ENCODE results near the gene HIVEP3. TPM values are rescaled to one million over a fixed set of nuclear protein-coding genes. Genes with fewer than 3 reads are reported as not detected.
A peak's percentile ranks its signal among the peaks of the same experiment; 100 is the strongest.

The HIVEP3 gene
- total and polyA plus RNA-seq, 4 experiments from 2014 or later: 8.2 to 12.8 (median 10.8) TPM

DNA sequence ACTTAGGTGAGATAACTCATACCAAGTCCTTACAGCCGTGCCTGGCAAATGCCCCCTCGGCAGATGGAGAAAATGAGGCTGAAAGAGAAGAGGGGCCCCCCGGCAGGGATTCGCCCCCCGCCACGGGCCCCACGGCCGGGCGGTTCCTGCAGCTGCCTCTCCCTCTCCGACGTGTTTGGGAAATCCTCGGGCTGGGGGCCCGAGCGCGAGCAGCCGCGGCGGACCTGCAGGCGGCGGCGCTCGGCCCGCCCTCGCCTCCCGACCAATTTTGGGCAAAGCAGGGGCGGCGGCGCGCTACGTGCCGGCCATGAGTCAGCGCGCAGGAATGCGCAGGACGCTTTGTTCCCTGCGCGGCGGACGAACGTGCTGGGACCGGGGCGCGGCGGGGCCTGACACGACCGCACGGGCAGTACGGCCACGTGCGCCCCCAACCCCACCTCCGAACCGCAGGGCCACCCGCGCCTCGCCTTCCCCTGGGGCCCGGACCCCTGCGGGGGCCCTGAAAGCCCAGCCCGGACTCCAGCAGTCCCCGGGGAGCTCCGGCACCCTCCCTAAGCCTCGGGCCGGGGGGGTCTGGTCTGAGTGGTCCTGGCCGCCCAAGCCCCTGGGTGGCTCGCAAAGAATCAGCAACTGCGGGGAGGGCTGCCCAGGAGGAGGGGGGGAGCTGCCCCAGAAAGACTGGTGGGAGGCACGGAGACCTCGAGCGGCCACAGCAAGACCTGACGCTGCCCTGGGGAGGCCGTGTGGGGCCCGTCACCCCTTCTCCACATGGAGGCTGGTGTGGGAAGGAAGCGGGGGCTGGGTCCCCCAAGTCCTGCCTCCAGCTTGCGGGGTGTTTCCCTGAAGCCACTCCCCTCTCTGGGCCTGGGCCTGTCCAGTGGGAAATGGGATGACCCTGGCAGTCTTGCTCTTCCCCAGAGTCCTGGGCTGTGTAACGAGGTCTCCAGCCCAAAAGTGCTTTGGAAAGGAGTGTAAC is 422.4 kb downstream of the HIVEP3 start:
- no peak overlapping the region for H3K27ac ChIP-seq (ENCODE audit: low read depth, low read length)
- no peaks in the 10 kb centered on the region for H3K4me1 ChIP-seq (ENCODE audit: insufficient read depth, low read length)
- intact Hi-C loops (cut with micrococcal nuclease): no loop called here
- Mint-ChIP-seq H3K27me3 (peaks cover 13 to 16% of the 10 kb centered on the region in 2 donors), H3K4me1 (peaks cover 1 to 12% (median 4%) of the 10 kb centered on the region in 4 donors), H3K9me3 (peaks cover 0 to 2% (median 0%) of the 10 kb centered on the region in 8 donors), H3K4me3 (peak overlapping the region in 3 of 8 donors; percentile 17 to 59 (median 43)), H3K27ac (no peak overlapping the region), H3K36me3 (no peaks in the 10 kb centered on the region)
- peaks cover 3% of the 10 kb centered on the region for H3K27me3 ChIP-seq (ENCODE audit: insufficient read depth, low read length)
- no peaks in the 10 kb centered on the region for H3K36me3 ChIP-seq (ENCODE audit: insufficient read depth, low read length)
- POLR2A ChIA-PET (ENCODE audit: partially characterized antibody): no interaction called here
- H3K9me3 ChIP-seq (ENCODE audit: control insufficient read depth in 1 of 2, low read length in 2 of 2): no peaks in the 10 kb centered on the region
- H3K4me3 ChIP-seq (ENCODE audit: low read length in 2 of 2): no peak overlapping the region
- CTCF ChIA-PET (ENCODE audit: partially characterized antibody): no interaction called here
- no peak for DNase-seq

DNA sequence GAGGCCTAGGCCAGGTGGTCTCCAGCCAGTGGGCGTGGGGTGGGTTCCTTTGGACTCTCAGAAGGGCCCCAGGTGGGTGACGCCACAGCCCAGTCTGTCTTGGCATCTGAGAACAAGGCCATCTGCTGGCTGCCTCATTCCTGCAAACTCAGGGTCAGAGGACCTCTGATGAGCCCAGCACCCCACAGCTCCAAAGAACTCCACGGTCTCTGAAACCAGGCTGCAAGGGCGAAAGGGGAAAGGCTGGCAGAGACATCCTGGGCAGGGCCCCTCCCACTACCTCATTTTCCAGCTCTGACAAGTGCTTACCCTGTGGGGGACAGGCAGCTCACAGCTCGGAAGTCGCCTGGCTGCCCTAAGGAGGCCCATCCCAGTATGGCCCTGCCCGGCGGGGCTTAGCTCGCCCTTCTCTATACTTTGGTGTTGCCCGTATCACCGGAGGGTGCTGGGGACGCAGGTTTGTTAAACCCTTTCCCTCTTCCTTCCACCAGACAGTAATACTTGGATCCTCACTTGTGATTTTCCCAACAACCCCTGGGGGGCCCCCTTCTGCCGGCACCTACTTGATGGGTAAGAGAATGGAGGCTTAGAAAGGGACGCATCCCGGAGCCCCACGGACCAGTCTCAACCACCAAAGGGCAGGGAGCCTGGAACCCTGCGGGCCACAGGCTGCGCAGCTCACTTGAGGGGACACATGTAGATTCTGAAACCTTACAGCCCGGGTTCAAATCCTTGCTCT is 423.3 kb downstream of the HIVEP3 start:
- peaks cover 0 to 2% (median 0%) of the 10 kb centered on the region in 8 donors for H3K9me3 Mint-ChIP-seq
- peak overlapping the region in 4 of 8 donors; percentile 17 to 59 (median 44) for H3K4me3 Mint-ChIP-seq
- H3K4me1 ChIP-seq (ENCODE audit: insufficient read depth, low read length): no peaks in the 10 kb centered on the region
- no peaks in the 10 kb centered on the region for H3K36me3 Mint-ChIP-seq
- peaks cover 13 to 16% of the 10 kb centered on the region in 2 donors for H3K27me3 Mint-ChIP-seq
- POLR2A ChIA-PET (ENCODE audit: partially characterized antibody): no interaction called here
- H3K27ac ChIP-seq (ENCODE audit: low read depth, low read length): no peak overlapping the region
- CTCF ChIA-PET (ENCODE audit: partially characterized antibody): no interaction called here
- no peaks in the 10 kb centered on the region for H3K36me3 ChIP-seq (ENCODE audit: insufficient read depth, low read length)
- no peak for DNase-seq
- no peak overlapping the region for H3K27ac Mint-ChIP-seq
- intact Hi-C loops (cut with micrococcal nuclease): no loop called here
- no peaks in the 10 kb centered on the region for H3K9me3 ChIP-seq (ENCODE audit: control insufficient read depth in 1 of 2, low read length in 2 of 2)
- H3K27me3 ChIP-seq (ENCODE audit: insufficient read depth, low read length): peaks cover 3% of the 10 kb centered on the region
- H3K4me1 Mint-ChIP-seq: peaks cover 1 to 12% (median 4%) of the 10 kb centered on the region in 4 donors
- H3K4me3 ChIP-seq (ENCODE audit: low read length in 2 of 2): no peak overlapping the region

DNA sequence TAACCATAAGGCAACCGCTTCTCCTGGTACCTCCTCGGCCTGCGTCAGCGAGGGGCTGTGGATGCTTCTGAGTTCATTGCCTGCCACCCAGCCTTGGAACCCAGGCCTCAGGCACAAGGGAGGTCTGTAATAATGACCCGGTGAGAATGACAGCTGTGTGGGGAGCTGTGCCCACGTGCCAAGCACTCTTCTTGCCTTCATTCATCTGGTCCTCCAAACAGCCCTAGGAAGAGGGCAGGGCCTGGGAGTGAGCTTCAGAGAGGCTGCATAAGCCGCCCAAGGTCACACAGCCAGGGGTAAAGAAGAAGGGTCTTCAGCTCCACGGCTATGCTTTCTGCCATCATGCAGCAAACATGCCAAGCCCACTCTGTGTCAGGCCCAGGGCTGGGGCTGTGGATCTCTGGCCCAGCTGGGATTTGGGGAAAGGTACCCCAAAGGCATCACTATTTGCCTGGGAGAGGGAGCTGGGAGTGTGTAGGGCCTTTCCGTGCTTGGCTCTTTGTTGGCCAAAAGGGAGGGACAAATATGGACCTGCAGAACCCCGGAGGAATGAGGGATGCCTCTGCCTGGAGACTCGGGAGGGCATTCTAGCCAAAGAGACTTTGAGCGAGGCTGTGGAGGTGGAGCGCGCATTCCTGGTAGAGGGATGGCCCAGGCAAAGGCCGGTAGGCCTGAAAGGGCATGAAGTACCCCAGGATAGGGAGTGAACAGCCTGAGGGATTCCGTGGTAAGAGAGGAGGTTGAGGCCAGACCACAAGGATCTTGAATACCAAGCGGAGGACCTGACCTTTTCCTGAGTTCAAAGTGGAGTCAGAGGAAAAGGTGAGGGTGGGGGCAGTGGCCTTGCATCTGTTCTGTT is 424.1 kb downstream of the HIVEP3 start:
- peak overlapping the region in 4 of 8 donors; percentile 21 to 72 (median 36) for H3K4me3 Mint-ChIP-seq
- CTCF ChIA-PET (ENCODE audit: partially characterized antibody): no interaction called here
- peaks cover 0 to 2% (median 0%) of the 10 kb centered on the region in 8 donors for H3K9me3 Mint-ChIP-seq
- H3K27me3 Mint-ChIP-seq: peaks cover 15 to 16% of the 10 kb centered on the region in 2 donors
- intact Hi-C loops (cut with micrococcal nuclease): no loop called here
- Histone ChIP-seq H3K27ac (ENCODE audit: low read depth, low read length) (no peak overlapping the region), H3K4me1 (ENCODE audit: insufficient read depth, low read length) (no peaks in the 10 kb centered on the region), H3K9me3 (ENCODE audit: control insufficient read depth in 1 of 2, low read length in 2 of 2) (no peaks in the 10 kb centered on the region), H3K36me3 (ENCODE audit: insufficient read depth, low read length) (no peaks in the 10 kb centered on the region), H3K27me3 (ENCODE audit: insufficient read depth, low read length) (peaks cover 3% of the 10 kb centered on the region), H3K4me3 (ENCODE audit: low read length in 2 of 2) (no peak overlapping the region)
- POLR2A ChIA-PET (ENCODE audit: partially characterized antibody): no interaction called here
- peak overlapping the region in 1 of 7 donors; percentile 24 for H3K27ac Mint-ChIP-seq
- peaks cover 1 to 12% (median 4%) of the 10 kb centered on the region in 4 donors for H3K4me1 Mint-ChIP-seq
- H3K36me3 Mint-ChIP-seq: no peaks in the 10 kb centered on the region
- DNase-seq: no peak

DNA sequence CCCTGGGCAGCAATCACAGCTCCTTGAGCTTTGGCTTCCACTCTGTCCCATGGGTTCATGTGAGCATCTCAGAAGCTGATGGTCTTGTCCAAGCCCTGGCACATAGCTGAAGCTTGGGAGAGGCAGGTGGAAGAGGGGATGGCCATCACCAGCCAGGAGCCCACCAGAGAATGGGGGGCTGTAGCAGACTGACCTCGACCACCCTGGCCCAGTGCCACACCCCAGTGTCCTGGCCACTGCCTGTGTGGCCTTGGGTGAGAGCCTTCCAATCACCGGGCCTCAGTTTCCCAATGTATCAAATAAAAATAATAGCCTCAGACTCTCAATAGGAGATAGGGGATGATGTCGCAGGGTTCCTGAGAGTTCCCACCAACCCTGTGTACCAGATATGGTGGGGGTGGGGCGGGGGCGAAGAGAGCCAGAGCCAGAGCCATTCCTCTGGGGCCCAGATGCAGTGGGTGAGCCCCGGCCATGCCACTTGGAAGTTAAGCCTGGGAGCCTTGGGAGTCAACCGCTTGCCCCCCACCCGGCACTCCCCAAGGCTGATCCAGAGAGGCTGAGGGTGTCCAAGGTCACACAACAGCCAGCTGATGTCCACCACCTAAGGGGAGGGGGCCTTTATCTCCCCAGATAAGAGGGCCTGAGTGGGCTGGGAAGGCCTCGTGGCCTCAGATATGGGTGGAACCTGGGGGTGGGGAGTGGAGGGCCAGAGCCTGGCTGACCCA is 424.9 kb downstream of the HIVEP3 start:
- no peak overlapping the region for H3K27ac ChIP-seq (ENCODE audit: low read depth, low read length)
- H3K36me3 ChIP-seq (ENCODE audit: insufficient read depth, low read length): no peaks in the 10 kb centered on the region
- peaks cover 19 to 20% of the 10 kb centered on the region in 2 donors for H3K27me3 Mint-ChIP-seq
- H3K27me3 ChIP-seq (ENCODE audit: insufficient read depth, low read length): peaks cover 3% of the 10 kb centered on the region
- DNase-seq: no peak
- H3K4me3 ChIP-seq (ENCODE audit: low read length in 2 of 2): no peak overlapping the region
- H3K4me1 ChIP-seq (ENCODE audit: insufficient read depth, low read length): no peaks in the 10 kb centered on the region
- CTCF ChIA-PET (ENCODE audit: partially characterized antibody): no interaction called here
- H3K9me3 ChIP-seq (ENCODE audit: control insufficient read depth in 1 of 2, low read length in 2 of 2): no peaks in the 10 kb centered on the region
- POLR2A ChIA-PET (ENCODE audit: partially characterized antibody): no interaction called here
- H3K9me3 Mint-ChIP-seq: peaks cover 0 to 2% (median 0%) of the 10 kb centered on the region in 8 donors
- H3K4me1 Mint-ChIP-seq: peaks cover 1 to 12% (median 4%) of the 10 kb centered on the region in 4 donors
- intact Hi-C loops (cut with micrococcal nuclease): no loop called here
- no peaks in the 10 kb centered on the region for H3K36me3 Mint-ChIP-seq
- no peak overlapping the region for H3K27ac Mint-ChIP-seq
- H3K4me3 Mint-ChIP-seq: no peak overlapping the region

DNA sequence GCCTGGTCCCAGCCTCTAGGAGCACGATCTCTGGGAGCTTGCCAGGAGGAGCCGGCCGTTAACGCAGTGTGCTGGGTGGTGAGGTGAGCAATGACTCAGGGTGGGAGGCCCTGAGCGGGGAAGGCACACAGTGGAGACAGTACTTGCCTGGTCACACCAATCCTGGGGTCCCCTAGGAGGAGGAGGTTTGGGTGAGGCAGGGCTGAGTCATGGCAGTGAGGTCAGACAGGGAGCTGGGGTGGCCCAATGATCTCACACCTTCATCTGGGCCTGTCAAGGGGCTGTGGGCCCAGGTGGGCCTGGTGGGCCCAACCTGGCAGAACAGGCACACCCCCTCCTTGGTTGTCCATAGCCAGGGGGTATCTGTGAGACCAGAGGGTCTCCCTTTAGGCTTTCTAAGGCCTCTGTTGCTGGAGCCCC is 425.6 kb downstream of the HIVEP3 start:
- intact Hi-C loops (cut with micrococcal nuclease): no loop called here
- H3K4me3 ChIP-seq (ENCODE audit: low read length in 2 of 2): no peak overlapping the region
- Mint-ChIP-seq H3K4me3 (no peak overlapping the region), H3K27me3 (peaks cover 15 to 21% of the 10 kb centered on the region in 2 donors), H3K27ac (no peak overlapping the region), H3K9me3 (peaks cover 0 to 2% (median 0%) of the 10 kb centered on the region in 8 donors), H3K36me3 (no peaks in the 10 kb centered on the region), H3K4me1 (peaks cover 1 to 7% (median 4%) of the 10 kb centered on the region in 4 donors)
- H3K4me1 ChIP-seq (ENCODE audit: insufficient read depth, low read length): no peaks in the 10 kb centered on the region
- peaks cover 3% of the 10 kb centered on the region for H3K27me3 ChIP-seq (ENCODE audit: insufficient read depth, low read length)
- ChIA-PET POLR2A (ENCODE audit: partially characterized antibody) (no interaction called here), CTCF (ENCODE audit: partially characterized antibody) (no interaction called here)
- H3K9me3 ChIP-seq (ENCODE audit: control insufficient read depth in 1 of 2, low read length in 2 of 2): no peaks in the 10 kb centered on the region
- H3K27ac ChIP-seq (ENCODE audit: low read depth, low read length): no peak overlapping the region
- DNase-seq: no peak
- no peaks in the 10 kb centered on the region for H3K36me3 ChIP-seq (ENCODE audit: insufficient read depth, low read length)

DNA sequence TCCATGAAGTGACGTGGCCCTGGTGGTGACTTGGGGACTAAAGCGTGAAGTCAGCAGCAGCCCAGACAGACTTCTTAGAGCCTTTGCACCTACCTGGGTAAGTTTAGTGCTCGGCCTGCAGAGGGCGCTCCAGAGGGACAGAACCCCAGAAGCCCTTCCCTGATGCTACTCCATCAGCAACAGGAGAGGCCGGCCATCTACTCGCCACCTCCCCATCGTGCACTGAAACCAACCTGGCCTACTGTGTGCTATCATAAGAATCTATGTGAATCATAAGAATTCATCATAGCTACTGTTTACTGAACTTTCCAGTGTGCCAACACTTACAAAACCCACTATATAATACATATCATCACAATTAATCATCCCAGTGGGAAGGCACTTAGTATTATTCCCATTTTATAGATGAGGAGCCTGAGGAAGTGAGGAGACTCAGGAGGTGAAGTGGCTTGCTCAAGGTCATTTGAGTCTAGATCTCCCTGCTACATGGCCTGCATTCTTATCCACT is 426.3 kb downstream of the HIVEP3 start:
- Histone ChIP-seq H3K36me3 (ENCODE audit: insufficient read depth, low read length) (no peaks in the 10 kb centered on the region), H3K27ac (ENCODE audit: low read depth, low read length) (no peak overlapping the region), H3K4me3 (ENCODE audit: low read length in 2 of 2) (no peak overlapping the region), H3K4me1 (ENCODE audit: insufficient read depth, low read length) (no peaks in the 10 kb centered on the region), H3K27me3 (ENCODE audit: insufficient read depth, low read length) (peaks cover 3% of the 10 kb centered on the region), H3K9me3 (ENCODE audit: control insufficient read depth in 1 of 2, low read length in 2 of 2) (no peaks in the 10 kb centered on the region)
- Mint-ChIP-seq H3K36me3 (no peaks in the 10 kb centered on the region), H3K9me3 (peaks cover 0 to 2% (median 0%) of the 10 kb centered on the region in 8 donors), H3K27me3 (peaks cover 14 to 21% of the 10 kb centered on the region in 2 donors), H3K4me3 (no peak overlapping the region), H3K4me1 (peaks cover 1 to 6% (median 4%) of the 10 kb centered on the region in 4 donors), H3K27ac (no peak overlapping the region)
- intact Hi-C loops (cut with micrococcal nuclease): no loop called here
- CTCF ChIA-PET (ENCODE audit: partially characterized antibody): no interaction called here
- POLR2A ChIA-PET (ENCODE audit: partially characterized antibody): no interaction called here
- DNase-seq: peak in 2 of 5 donors; percentile 6 to 7
